ENCODE data around the gene SH2D2A.

SH2D2A gene

DNA sequence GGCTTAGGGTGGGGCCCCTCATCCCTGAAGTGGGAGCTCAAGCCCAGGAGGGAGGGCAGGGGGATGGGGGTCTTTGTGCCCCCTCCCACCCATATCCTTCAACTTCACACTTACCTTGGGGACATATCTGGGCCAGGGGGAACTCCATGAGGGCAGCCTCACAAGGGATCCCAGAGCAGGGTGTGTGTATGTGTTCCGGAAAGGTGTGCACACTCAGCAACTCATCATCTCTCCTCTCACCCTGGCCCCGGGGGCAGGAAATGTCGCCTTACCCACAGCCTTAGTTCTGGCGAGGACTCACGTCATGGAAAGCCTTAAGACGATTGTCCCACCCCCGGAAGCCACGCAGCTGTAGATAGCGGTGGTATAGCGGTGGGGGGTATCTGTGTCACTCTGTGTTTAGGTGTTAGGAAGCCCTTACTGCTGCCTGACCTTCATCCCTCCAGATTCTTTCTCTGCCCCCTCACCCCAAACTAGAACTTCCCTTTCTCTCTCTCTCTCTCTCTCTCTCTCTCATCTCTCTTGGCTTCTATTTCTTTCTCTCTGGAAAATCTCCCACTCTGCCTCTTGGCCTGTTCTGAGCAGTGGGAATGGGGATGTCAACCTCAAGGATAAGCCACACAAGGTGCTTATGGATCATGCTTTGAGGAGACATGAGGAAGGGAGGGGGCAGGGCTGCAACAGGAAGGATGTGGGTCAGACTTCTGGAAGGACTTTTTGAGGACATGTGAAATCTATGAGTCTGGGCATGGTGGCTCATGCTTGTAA, at the start of gene SH2D2A:
Gene SH2D2A, minus strand, starts transcription at position 288 of the 768 bp plus-strand sequence. Its CDS starts 140 bp downstream, at position 148.
- TF ChIP-seq, protein P1, sequence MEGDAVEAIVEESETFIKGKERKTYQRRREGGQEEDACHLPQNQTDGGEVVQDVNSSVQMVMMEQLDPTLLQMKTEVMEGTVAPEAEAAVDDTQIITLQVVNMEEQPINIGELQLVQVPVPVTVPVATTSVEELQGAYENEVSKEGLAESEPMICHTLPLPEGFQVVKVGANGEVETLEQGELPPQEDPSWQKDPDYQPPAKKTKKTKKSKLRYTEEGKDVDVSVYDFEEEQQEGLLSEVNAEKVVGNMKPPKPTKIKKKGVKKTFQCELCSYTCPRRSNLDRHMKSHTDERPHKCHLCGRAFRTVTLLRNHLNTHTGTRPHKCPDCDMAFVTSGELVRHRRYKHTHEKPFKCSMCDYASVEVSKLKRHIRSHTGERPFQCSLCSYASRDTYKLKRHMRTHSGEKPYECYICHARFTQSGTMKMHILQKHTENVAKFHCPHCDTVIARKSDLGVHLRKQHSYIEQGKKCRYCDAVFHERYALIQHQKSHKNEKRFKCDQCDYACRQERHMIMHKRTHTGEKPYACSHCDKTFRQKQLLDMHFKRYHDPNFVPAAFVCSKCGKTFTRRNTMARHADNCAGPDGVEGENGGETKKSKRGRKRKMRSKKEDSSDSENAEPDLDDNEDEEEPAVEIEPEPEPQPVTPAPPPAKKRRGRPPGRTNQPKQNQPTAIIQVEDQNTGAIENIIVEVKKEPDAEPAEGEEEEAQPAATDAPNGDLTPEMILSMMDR (IDR thresholded peaks at IDR 0.05; ENCODE audit: low read depth, low read length, missing control alignments): no peak
- DNase-seq (ENCODE audit: low read depth): peak; percentile 69
- H3K4me3 ChIP-seq (ENCODE audit: low read depth, low read length): peak within 1 kb of the TSS; percentile 62

DNA sequence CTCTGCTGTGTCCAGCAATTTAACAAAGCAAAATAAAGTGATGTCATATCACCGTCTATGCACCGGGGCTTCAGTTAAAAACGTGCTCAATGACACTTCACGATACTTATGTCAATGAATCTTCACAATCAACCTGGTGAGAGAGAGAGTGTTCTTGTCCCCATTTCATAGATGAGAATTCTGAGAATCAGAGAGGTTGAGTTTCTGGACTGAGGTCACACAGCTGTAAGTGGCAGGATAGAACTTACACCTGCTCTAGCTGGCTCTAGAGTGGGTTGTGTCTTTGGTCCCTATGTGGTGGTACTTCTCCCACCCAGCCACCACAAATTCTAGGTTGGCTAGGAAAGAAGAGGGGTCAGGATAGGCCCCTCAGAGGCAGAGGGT, 49.2 kb upstream of the SH2D2A start:
- H3K4me3 ChIP-seq (ENCODE audit: low read depth, low read length): no peak overlapping the region
- TF ChIP-seq, protein P1 (IDR thresholded peaks at IDR 0.05; ENCODE audit: low read depth, low read length, missing control alignments): no peak
- DNase-seq (ENCODE audit: low read depth): no peak

DNA sequence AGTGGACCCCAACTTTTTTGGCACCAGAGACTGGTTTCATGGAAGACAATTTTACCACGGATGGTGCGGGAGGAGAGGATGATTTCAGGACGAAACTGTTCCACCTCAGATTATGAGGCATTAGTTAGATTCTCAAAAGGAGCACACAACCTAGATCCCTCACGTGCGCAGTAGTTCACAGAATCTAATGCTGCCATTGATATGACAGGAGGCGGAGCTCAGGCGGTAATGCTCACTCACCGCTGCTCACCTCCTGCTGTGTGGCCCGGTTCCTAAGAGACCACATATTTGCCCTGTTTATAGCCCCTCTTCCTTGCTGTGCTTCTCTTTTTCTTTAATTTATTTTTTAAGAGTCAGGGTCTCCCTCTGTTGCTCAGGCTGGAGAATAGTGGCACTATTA, 48.6 kb upstream of the SH2D2A start:
- DNase-seq (ENCODE audit: low read depth): no peak
- no peak overlapping the region for H3K4me3 ChIP-seq (ENCODE audit: low read depth, low read length)
- TF ChIP-seq, protein P1 (IDR thresholded peaks at IDR 0.05; ENCODE audit: low read depth, low read length, missing control alignments): no peak

DNA sequence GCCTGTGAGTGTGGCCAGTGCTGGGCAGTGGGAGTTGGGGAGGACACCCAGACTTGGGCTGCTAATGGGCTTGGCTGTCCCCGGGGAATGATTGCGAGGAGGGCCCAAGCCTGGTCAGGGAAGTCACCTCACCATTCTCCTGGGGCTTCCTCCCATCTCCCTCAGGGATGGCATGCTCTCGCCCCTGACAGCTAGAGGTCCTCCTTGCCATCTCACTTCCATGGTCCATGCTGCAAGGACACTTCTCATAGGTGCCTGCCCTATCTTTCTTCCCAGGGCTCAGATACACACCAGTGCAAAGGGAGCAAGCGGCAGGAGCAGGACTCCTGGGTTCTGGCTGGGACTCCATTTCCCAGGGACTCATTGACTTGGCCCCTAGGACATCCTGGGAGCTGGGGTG, 48.1 kb upstream of the SH2D2A start:
- H3K4me3 ChIP-seq (ENCODE audit: low read depth, low read length): no peak overlapping the region
- TF ChIP-seq, protein P1 (IDR thresholded peaks at IDR 0.05; ENCODE audit: low read depth, low read length, missing control alignments): no peak
- DNase-seq (ENCODE audit: low read depth): no peak

DNA sequence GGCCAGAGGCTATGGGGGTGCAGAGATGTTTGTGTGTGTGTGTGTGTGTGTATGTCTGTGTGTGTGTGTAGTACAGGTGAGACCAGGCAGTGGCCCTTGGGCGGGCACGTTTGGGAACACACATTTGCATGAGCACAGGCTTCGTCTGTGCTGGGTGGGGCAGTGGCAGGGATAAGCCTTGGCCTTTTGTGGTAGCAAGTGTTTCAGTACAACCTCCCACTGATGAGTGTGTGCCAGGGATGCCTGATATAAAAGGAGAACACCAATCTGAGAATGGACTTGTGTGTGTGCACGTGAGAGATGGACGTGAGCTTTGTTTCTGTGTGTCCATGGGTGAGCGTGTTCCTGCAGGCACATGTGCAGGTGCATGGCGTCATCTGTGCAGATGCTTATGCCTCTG, 47.0 kb upstream of the SH2D2A start:
- H3K4me3 ChIP-seq (ENCODE audit: low read depth, low read length): no peak overlapping the region
- TF ChIP-seq, protein P1 (IDR thresholded peaks at IDR 0.05; ENCODE audit: low read depth, low read length, missing control alignments): no peak

DNA sequence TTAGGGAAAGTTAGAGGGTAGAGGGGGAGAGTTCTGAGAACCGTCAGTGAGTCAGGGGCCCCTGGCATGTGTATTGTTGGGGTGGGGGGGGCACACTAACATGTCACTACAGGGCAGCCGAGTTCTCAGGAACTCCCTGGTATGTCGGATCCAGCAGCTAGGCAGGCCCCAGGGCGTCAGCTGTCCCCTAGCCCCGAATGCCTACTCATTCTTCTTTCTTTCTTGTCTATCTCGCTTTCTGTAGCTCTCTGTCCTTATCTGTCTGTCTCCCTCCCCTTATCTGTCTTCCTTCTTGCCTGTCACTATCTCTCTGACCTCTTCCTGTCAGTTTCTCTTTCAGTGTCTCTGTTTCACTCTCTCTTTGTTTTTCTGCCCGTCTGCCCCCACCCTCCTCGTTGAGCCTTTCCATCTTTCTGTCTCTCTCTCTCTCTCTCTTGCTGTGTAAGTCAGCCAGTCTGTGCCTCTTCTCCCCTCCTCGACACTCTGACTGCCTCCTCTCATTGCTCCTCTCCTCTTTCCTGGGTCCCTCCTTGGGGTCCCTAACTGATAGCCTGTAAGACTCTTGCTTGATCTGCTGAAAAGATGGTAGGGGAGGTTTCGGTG, 46.5 kb upstream of the SH2D2A start:
- TF ChIP-seq, protein P1 (IDR thresholded peaks at IDR 0.05; ENCODE audit: low read depth, low read length, missing control alignments): no peak
- no peak for DNase-seq (ENCODE audit: low read depth)
- no peak overlapping the region for H3K4me3 ChIP-seq (ENCODE audit: low read depth, low read length)

More for the DNA sequence above, 47.0 kb upstream of the SH2D2A start:
- no peak for DNase-seq (ENCODE audit: low read depth)

Measured in GM12864 (cell line).